H9 (cell line): Measurements from ENCODE around the gene ING1. TPM values are rescaled to one million over a fixed set of nuclear protein-coding genes. Genes with fewer than 3 reads are reported as not detected.

Source experiments
- DNase-seq: peaks from one replicate; pipeline ENCODE4 v3.0.0-alpha.2; 2017
- H2AFZ ChIP-seq: one replicate; pipeline ENCODE4 v1.6.1; 2013; ENCODE audit warnings: mild to moderate bottlenecking, low read length, control low read depth, moderate library complexity
- H2AK5ac ChIP-seq: 2 replicates; pipeline ENCODE4 v1.6.1; 2013; ENCODE audit warnings: low read length, control low read depth, mixed read lengths; ENCODE audit not compliant: insufficient read length
- H2BK120ac ChIP-seq: one replicate; pipeline ENCODE4 v1.6.1; 2013; ENCODE audit warnings: low read depth, mild to moderate bottlenecking, low read length, control low read depth, inconsistent platforms; ENCODE audit not compliant: poor library complexity, severe bottlenecking
- H2BK12ac ChIP-seq: 2 replicates; pipeline ENCODE4 v1.6.1; 2013; ENCODE audit warnings: low read length, control low read depth, mixed read lengths, low read depth; ENCODE audit not compliant: insufficient read length
- H2BK15ac ChIP-seq: 2 replicates; pipeline ENCODE4 v1.6.1; 2013; ENCODE audit warnings: low read depth, low read length, control low read depth
- H2BK20ac ChIP-seq: one replicate; pipeline ENCODE4 v1.6.1; 2013; ENCODE audit warnings: low read depth, mild to moderate bottlenecking, low read length, control low read depth, inconsistent platforms; ENCODE audit not compliant: poor library complexity, severe bottlenecking
- H2BK5ac ChIP-seq: 2 replicates; pipeline ENCODE4 v1.6.1; 2013; ENCODE audit warnings: low read length, control low read depth, mixed read lengths; ENCODE audit not compliant: insufficient read length
- H3K14ac ChIP-seq: 2 replicates; pipeline ENCODE4 v1.6.1; 2013; ENCODE audit warnings: low read length, control low read depth; ENCODE audit not compliant: insufficient read depth
- H3K18ac ChIP-seq: 2 replicates; pipeline ENCODE4 v1.6.1; 2013; ENCODE audit warnings: low read depth, mild to moderate bottlenecking, mixed read lengths, low read length, control low read depth; ENCODE audit not compliant: insufficient read length
- H3K23ac ChIP-seq: 2 replicates; pipeline ENCODE4 v1.6.1; 2013; ENCODE audit warnings: low read length, control low read depth, mixed read lengths, low read depth; ENCODE audit not compliant: insufficient read length
- H3K23me2 ChIP-seq: 2 replicates; pipeline ENCODE4 v1.6.1; 2013; ENCODE audit warnings: low read depth, mild to moderate bottlenecking, mixed read lengths, low read length, control low read depth; ENCODE audit not compliant: insufficient read length, poor library complexity, severe bottlenecking
- H3K27ac ChIP-seq: 2 replicates; pipeline ENCODE4 v1.5.1; 2013; ENCODE audit warnings: low read length, control low read depth, mixed read lengths, low read depth; ENCODE audit not compliant: insufficient read length
- H3K27me3 ChIP-seq: 2 replicates; pipeline ENCODE4 v1.6.1; 2013; ENCODE audit warnings: low read length, control low read depth, inconsistent platforms; ENCODE audit not compliant: insufficient read depth
- H3K4ac ChIP-seq: 2 replicates; pipeline ENCODE4 v1.6.1; 2013; ENCODE audit warnings: low read depth, mild to moderate bottlenecking, control low read depth, inconsistent platforms, low read length, moderate library complexity
- H3K4me1 ChIP-seq: 2 replicates; pipeline ENCODE4 v1.6.1; 2013; ENCODE audit warnings: low read length, control low read depth, inconsistent platforms; ENCODE audit not compliant: insufficient read depth
- H3K4me2 ChIP-seq: 2 replicates; pipeline ENCODE4 v1.6.1; 2013; ENCODE audit warnings: low read length, control low read depth, mixed read lengths; ENCODE audit not compliant: insufficient read length, insufficient read depth
- H3K56ac ChIP-seq: 2 replicates; pipeline ENCODE4 v1.6.1; 2013; ENCODE audit warnings: low read depth, mild to moderate bottlenecking, mixed read lengths, low read length, control low read depth; ENCODE audit not compliant: insufficient read length
- H3K79me1 ChIP-seq: 2 replicates; pipeline ENCODE4 v1.6.1; 2013; ENCODE audit warnings: low read depth, mild to moderate bottlenecking, moderate library complexity, low read length, control low read depth, inconsistent platforms; ENCODE audit not compliant: insufficient read depth, poor library complexity, severe bottlenecking
- H3K79me2 ChIP-seq: 2 replicates; pipeline ENCODE4 v1.6.1; 2013; ENCODE audit warnings: low read length, control low read depth, inconsistent platforms; ENCODE audit not compliant: insufficient read depth
- H3K9ac ChIP-seq: 2 replicates; pipeline ENCODE4 v1.6.1; 2013; ENCODE audit warnings: low read length, control low read depth, mixed read lengths; ENCODE audit not compliant: insufficient read length; ENCODE audit errors: extremely low read depth
- H3K9me3 ChIP-seq: one replicate; pipeline ENCODE4 v1.6.1; 2013; ENCODE audit warnings: low read depth, low read length, inconsistent platforms; ENCODE audit not compliant: control insufficient read depth
- H3T11ph ChIP-seq: one replicate; pipeline ENCODE4 v1.6.1; 2013; ENCODE audit warnings: mild to moderate bottlenecking, low read length, control low read depth, inconsistent platforms
- H4K20me1 ChIP-seq: one replicate; pipeline ENCODE4 v1.6.1; 2013; ENCODE audit not compliant: control insufficient read depth, insufficient read length, insufficient read depth
- H4K5ac ChIP-seq: 2 replicates; pipeline ENCODE4 v1.6.1; 2013; ENCODE audit warnings: low read depth, mild to moderate bottlenecking, mixed read lengths, low read length, control low read depth; ENCODE audit not compliant: insufficient read length
- H4K8ac ChIP-seq: replicated peaks from 2 replicates; pipeline ENCODE4 v1.6.1; 2013; ENCODE audit warnings: low read length, control low read depth, mixed read lengths, low read depth; ENCODE audit not compliant: insufficient read length
- H4K91ac ChIP-seq: 2 replicates; pipeline ENCODE4 v1.6.1; 2013; ENCODE audit warnings: low read depth, mild to moderate bottlenecking, moderate library complexity, mixed read lengths, low read length, control low read depth; ENCODE audit not compliant: insufficient read length
- H3K27ac Mint-ChIP-seq, 3 experiments: 2 replicates in 2 of 3; 3 replicates in 1 of 3; pipeline ENCODE4 v1.8.0; 2020 to 2021; ENCODE audit warnings: mixed read lengths in 3 of 3, mild to moderate bottlenecking in 1 of 3, moderate library complexity in 1 of 3
- H3K27me3 Mint-ChIP-seq: 2 replicates; pipeline ENCODE4 v1.8.0; 2021; ENCODE audit warnings: low read depth, mild to moderate bottlenecking, moderate library complexity, mixed read lengths
- H3K36me3 Mint-ChIP-seq, 3 experiments: 2 replicates in 2 of 3; 3 replicates in 1 of 3; pipeline ENCODE4 v1.8.0; 2020 to 2021; ENCODE audit warnings: low read depth in 3 of 3, mixed read lengths in 3 of 3; ENCODE audit not compliant: insufficient read depth in 1 of 3
- H3K4me1 Mint-ChIP-seq, 2 experiments: 2 replicates each; pipeline ENCODE4 v1.8.0; 2020; ENCODE audit warnings: mixed read lengths in 2 of 2
- H3K4me3 Mint-ChIP-seq, 2 experiments: 2 replicates in 1 of 2; 3 replicates in 1 of 2; pipeline ENCODE4 v1.8.0; 2020 to 2021; ENCODE audit warnings: mild to moderate bottlenecking in 2 of 2, mixed read lengths in 2 of 2, moderate library complexity in 1 of 2
- H3K9me3 Mint-ChIP-seq, 2 experiments: 2 replicates in 1 of 2; 3 replicates in 1 of 2; pipeline ENCODE4 v1.8.0; 2020; ENCODE audit warnings: mild to moderate bottlenecking in 2 of 2, mixed read lengths in 2 of 2, moderate library complexity in 1 of 2
- CTCF ChIP-seq: fragments of 200-600 bp; sonication (generic); conservative IDR thresholded peaks from 3 replicates; pipeline ENCODE4 v1.8.0; 2021; ENCODE audit warnings: antibody characterized with exemption, mild to moderate bottlenecking
- WGBS: extraction: QIAGEN DNeasy Blood & Tissue Kit; methylation state at CpG from one replicate; pipeline ENCODE4 v1.1.7; 2013; ENCODE audit warnings: missing lambda C conversion rate, low lambda C conversion rate, mixed read lengths; ENCODE audit not compliant: insufficient read length; ENCODE audit errors: extremely low coverage; 5-methylcytosine and 5-hydroxymethylcytosine counted together
- total RNA-seq: library from RNA; stranded (reverse); gene quantifications from 2 replicates; pipeline ENCODE4 v1.2.1, GENCODE V29; 2021

The ING1 gene
- total RNA-seq, 1 experiment from 2014 or later, result 17.3 TPM

- Histone ChIP-seq H4K91ac (no peak overlapping the region), H3K27me3 (no peaks in the 10 kb centered on the region), H4K20me1 (no peaks in the 10 kb centered on the region), H2BK5ac (no peak overlapping the region), H4K8ac (no peak overlapping the region), H3K56ac (no peak overlapping the region), H3K27ac (no peak overlapping the region), H3K9me3 (no peaks in the 10 kb centered on the region), H2BK20ac (no peak overlapping the region), H2BK15ac (no peak overlapping the region), H2AK5ac (no peak overlapping the region), H2BK12ac (no peak overlapping the region), H3K18ac (no peak overlapping the region), H4K5ac (no peak overlapping the region), H3K23ac (no peak overlapping the region), H2BK120ac (no peak overlapping the region), H3K14ac (no peak overlapping the region), H2AFZ (no peak overlapping the region), H3K79me1 (no peaks in the 10 kb centered on the region), H3K4me1 (peaks cover 3% of the 10 kb centered on the region; the same call in 1 of the 2 replicates), H3K9ac (no peak overlapping the region), H3K4me2 (no peak overlapping the region), H3K23me2 (peaks cover 5% of the 10 kb centered on the region), H3K79me2 (no peaks in the 10 kb centered on the region), H3T11ph (no peak overlapping the region), H3K4ac (no peak overlapping the region)
- no peak overlapping the region for H3K4me3 Mint-ChIP-seq
- peaks cover 1% of the 10 kb centered on the region for H3K27me3 Mint-ChIP-seq
- TF ChIP-seq CTCF, result no peak
- no CpG with 5 or more reads among the region's 6 CpGs for WGBS
- peaks cover 20 to 21% of the 10 kb centered on the region in 2 experiments for H3K4me1 Mint-ChIP-seq
- no peaks in the 10 kb centered on the region; a peak in 3 of 5 replicates for H3K9me3 Mint-ChIP-seq
- no peak for DNase-seq
- H3K27ac Mint-ChIP-seq, result no peak overlapping the region; a peak in 1 of 7 replicates
- H3K36me3 Mint-ChIP-seq, result no peaks in the 10 kb centered on the region; a peak in 1 of 7 replicates
Observed at GRCh38 chr13:110760611-110761010, 47.1 kb downstream of the ING1 start.
